Measurements from ENCODE around the gene RADIL. TPM values are rescaled to one million over a fixed set of nuclear protein-coding genes. Genes with fewer than 3 reads are reported as not detected.

Gene RADIL
- total and polyA plus RNA-seq, 7 donors = 0.65 to 3.8 (median 2.6) TPM

GRCh38 chr7:4928445-4928844 lies 44.9 kb upstream of the RADIL start:
- Histone ChIP-seq H3K36me3 (ENCODE audit: insufficient read depth in 1 of 2, low read depth in 1 of 2) (no peaks in the 10 kb centered on the region), H3K4me1 (no peaks in the 10 kb centered on the region), H3K4me3 (no peak overlapping the region), H3K27ac (no peak overlapping the region), H3K9me3 (no peaks in the 10 kb centered on the region), H3K27me3 (ENCODE audit: insufficient read depth in 3 of 3, low read length in 2 of 3) (peaks cover 0 to 6% (median 3%) of the 10 kb centered on the region in 3 donors)
- intact Hi-C loops (cut with DNase I) = no loop called here
- DNase-seq (no peak), ATAC-seq (no peak)
- 86 to 93% (median 91%) methylated on average over 2 of the region's 2 CpGs for WGBS, 3 donors
- no peak for TF ChIP-seq CTCF (IDR thresholded peaks at IDR 0.05)

GRCh38 chr7:4919969-4920766 lies 36.7 kb upstream of the RADIL start:
- 71 to 78% (median 78%) methylated on average over 19 of the region's 19 CpGs for WGBS, 3 donors
- H3K4me1 ChIP-seq = no peaks in the 10 kb centered on the region
- peaks cover 7% of the 10 kb centered on the region for H3K9me3 ChIP-seq
- H3K27me3 ChIP-seq (ENCODE audit: insufficient read depth in 3 of 3, low read length in 2 of 3) = no peaks in the 10 kb centered on the region
- no peak for TF ChIP-seq CTCF (IDR thresholded peaks at IDR 0.05)
- H3K27ac ChIP-seq = no peak overlapping the region
- ATAC-seq = no peak
- H3K36me3 ChIP-seq (ENCODE audit: insufficient read depth in 1 of 2, low read depth in 1 of 2) = no peaks in the 10 kb centered on the region
- no peak overlapping the region for H3K4me3 ChIP-seq
- no peak for DNase-seq
- intact Hi-C loops (cut with DNase I) = no loop called here

GRCh38 chr7:4916113-4916512 lies 32.6 kb upstream of the RADIL start:
- intact Hi-C loops (cut with DNase I) = no loop called here
- Histone ChIP-seq H3K27ac (no peak overlapping the region), H3K36me3 (ENCODE audit: insufficient read depth in 1 of 2, low read depth in 1 of 2) (no peaks in the 10 kb centered on the region), H3K4me3 (no peak overlapping the region), H3K9me3 (peaks cover 7% of the 10 kb centered on the region), H3K4me1 (no peaks in the 10 kb centered on the region), H3K27me3 (ENCODE audit: insufficient read depth in 3 of 3, low read length in 2 of 3) (no peaks in the 10 kb centered on the region)
- TF ChIP-seq CTCF (IDR thresholded peaks at IDR 0.05) = no peak
- DNase-seq (no peak), ATAC-seq (no peak)
- 47 to 66% (median 56%) methylated on average over 5 to 8 of the region's 8 CpGs for WGBS, 3 donors

GRCh38 chr7:4911111-4911828 lies 27.8 kb upstream of the RADIL start:
- Histone ChIP-seq H3K9me3 (no peaks in the 10 kb centered on the region), H3K27ac (no peak overlapping the region), H3K36me3 (ENCODE audit: insufficient read depth in 1 of 2, low read depth in 1 of 2) (no peaks in the 10 kb centered on the region), H3K27me3 (ENCODE audit: insufficient read depth in 3 of 3, low read length in 2 of 3) (no peaks in the 10 kb centered on the region), H3K4me1 (no peaks in the 10 kb centered on the region), H3K4me3 (no peak overlapping the region)
- TF ChIP-seq CTCF (IDR thresholded peaks at IDR 0.05) = no peak
- DNase-seq (no peak), ATAC-seq (no peak)
- WGBS, 3 donors = 88 to 91% (median 89%) methylated on average over 20 of the region's 20 CpGs
- intact Hi-C loops (cut with DNase I) = no loop called here
